Measurements from ENCODE around the gene ZXDC.

The ZXDC gene

GRCh38 chr3:126432361-126433104 lies 43.2 kb downstream of the ZXDC start:
- DNase-seq, result peak; percentile 59

GRCh38 chr3:126431103-126431534 lies 44.6 kb downstream of the ZXDC start:
- DNase-seq, result no peak

- no peak for DNase-seq
These were observed 50.9 kb downstream of the ZXDC start for GRCh38 chr3:126424751-126425150.

- no peak for DNase-seq
These were observed 51.5 kb downstream of the ZXDC start for GRCh38 chr3:126424039-126424717.

- DNase-seq, result no peak
These were observed 52.3 kb downstream of the ZXDC start for GRCh38 chr3:126423191-126424038.

GRCh38 chr3:126422571-126423091 lies 53.1 kb downstream of the ZXDC start:
- no peak for DNase-seq

- DNase-seq, result no peak
These were observed 53.6 kb downstream of the ZXDC start for GRCh38 chr3:126422121-126422520.

- no peak for DNase-seq
These were observed 54.0 kb downstream of the ZXDC start for GRCh38 chr3:126421573-126422119.

- peak; percentile 2 for DNase-seq
These were observed 55.6 kb downstream of the ZXDC start for GRCh38 chr3:126419886-126420786.

GRCh38 chr3:126419151-126419703 lies 56.5 kb downstream of the ZXDC start:
- DNase-seq, result no peak

GRCh38 chr3:126418661-126419131 lies 57.0 kb downstream of the ZXDC start:
- no peak for DNase-seq

GRCh38 chr3:126417981-126418530 lies 57.6 kb downstream of the ZXDC start:
- DNase-seq, result no peak

- no peak for DNase-seq
These were observed 58.2 kb downstream of the ZXDC start for GRCh38 chr3:126417515-126417914.

- DNase-seq, result no peak
These were observed 58.7 kb downstream of the ZXDC start for GRCh38 chr3:126416943-126417342.

- DNase-seq, result no peak
These were observed 59.8 kb downstream of the ZXDC start for GRCh38 chr3:126415661-126416591.

- DNase-seq, result no peak
These were observed 60.6 kb downstream of the ZXDC start for GRCh38 chr3:126414961-126415660.

GRCh38 chr3:126414406-126414805 lies 61.3 kb downstream of the ZXDC start:
- DNase-seq, result no peak

GRCh38 chr3:126413693-126414080 lies 62.0 kb downstream of the ZXDC start:
- no peak for DNase-seq
